ENCODE data around the gene UROC1. TPM values are rescaled to one million over a fixed set of nuclear protein-coding genes. Genes with fewer than 3 reads are reported as not detected.
A peak's percentile ranks its signal among the peaks of the same experiment; 100 is the strongest.

The UROC1 gene
- total RNA-seq, 6 donors from 2014 or later = not detected

DNA sequence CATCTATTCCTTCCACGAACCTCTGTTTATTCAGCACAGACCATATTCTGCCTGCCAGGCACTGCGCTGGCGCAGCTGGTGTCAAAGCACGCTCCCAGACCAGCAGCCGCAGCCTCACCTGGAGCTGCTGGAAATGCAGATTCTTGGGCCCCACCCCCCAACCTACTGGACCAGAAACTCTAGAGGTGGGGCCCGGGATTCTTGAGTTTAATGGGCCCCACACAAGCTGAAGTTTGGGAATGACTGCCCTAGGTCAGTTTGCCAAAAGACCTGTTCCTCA, 13.4 kb upstream of the UROC1 start:
- ATAC-seq (ENCODE audit: low FRiP score in 2 of 2) (no peak), DNase-seq (no peak)
- H3K27me3 ChIP-seq = no peaks in the 10 kb centered on the region
- peak overlapping the region; percentile 54 to 79 (median 78) for H3K27ac ChIP-seq
- no peak overlapping the region for H3K4me3 ChIP-seq
- peaks cover 0 to 6% (median 2%) of the 10 kb centered on the region in 4 donors for H3K4me1 ChIP-seq
- WGBS, 2 donors = 80% methylated on average over 6 of the region's 6 CpGs; no CpG with 5 or more reads in 1 of the 2 donors
- no peaks in the 10 kb centered on the region for H3K36me3 ChIP-seq
- no peaks in the 10 kb centered on the region for H3K9me3 ChIP-seq
- TF ChIP-seq EP300 (IDR thresholded peaks at IDR 0.05) (no peak), CTCF (IDR thresholded peaks at IDR 0.05) (no peak), POLR2AphosphoS5 (IDR thresholded peaks at IDR 0.05) (no peak), POLR2A (IDR thresholded peaks at IDR 0.05) (no peak)

- DNase-seq (peak in 1 of 2 donors; percentile 63), ATAC-seq (ENCODE audit: low FRiP score in 2 of 2) (peak; percentile 54 to 67)
- Histone ChIP-seq H3K27me3 (no peaks in the 10 kb centered on the region), H3K36me3 (no peaks in the 10 kb centered on the region), H3K4me1 (peaks cover 0 to 6% (median 2%) of the 10 kb centered on the region in 4 donors), H3K4me3 (no peak overlapping the region), H3K9me3 (no peaks in the 10 kb centered on the region), H3K27ac (peak overlapping the region; percentile 54 to 79 (median 78))
- WGBS, 2 donors = 62 to 64% methylated on average over 10 to 17 of the region's 18 CpGs
- TF ChIP-seq EP300 (IDR thresholded peaks at IDR 0.05) (no peak), POLR2AphosphoS5 (IDR thresholded peaks at IDR 0.05) (peak in 1 of 2 donors; percentile 31), POLR2A (IDR thresholded peaks at IDR 0.05) (peak in 1 of 4 donors; percentile 44), CTCF (IDR thresholded peaks at IDR 0.05) (no peak)
Observed at GRCh38 chr3:126530171-126531050, 12.8 kb upstream of the UROC1 start.

- no peak for DNase-seq
- H3K9me3 ChIP-seq = no peaks in the 10 kb centered on the region
- 56 to 57% methylated on average over 7 of the region's 7 CpGs for WGBS, 2 donors
- peak overlapping the region; percentile 54 to 79 (median 78) for H3K27ac ChIP-seq
- H3K36me3 ChIP-seq = no peaks in the 10 kb centered on the region
- peaks cover 0 to 2% (median under 1%) of the 10 kb centered on the region in 4 donors for H3K27me3 ChIP-seq
- peak in 1 of 2 donors; percentile 20 for ATAC-seq (ENCODE audit: low FRiP score in 2 of 2)
- H3K4me3 ChIP-seq = no peak overlapping the region
- H3K4me1 ChIP-seq = peaks cover 0 to 10% (median 6%) of the 10 kb centered on the region in 4 donors
- TF ChIP-seq POLR2A (IDR thresholded peaks at IDR 0.05) = no peak
- no peak for TF ChIP-seq EP300 (IDR thresholded peaks at IDR 0.05)
- TF ChIP-seq CTCF (IDR thresholded peaks at IDR 0.05) = no peak
- TF ChIP-seq POLR2AphosphoS5 (IDR thresholded peaks at IDR 0.05) = no peak
Observed at GRCh38 chr3:126529585-126530170, 12.1 kb upstream of the UROC1 start.

GRCh38 chr3:126528800-126529541, 11.4 kb upstream of the UROC1 start:
- TF ChIP-seq EP300 (IDR thresholded peaks at IDR 0.05) (no peak), POLR2A (IDR thresholded peaks at IDR 0.05) (no peak), POLR2AphosphoS5 (IDR thresholded peaks at IDR 0.05) (no peak), CTCF (IDR thresholded peaks at IDR 0.05) (no peak)
- WGBS, 2 donors = 67 to 79% methylated on average over 5 to 14 of the region's 14 CpGs
- peaks cover 5 to 17% (median 13%) of the 10 kb centered on the region in 4 donors for H3K4me1 ChIP-seq
- H3K4me3 ChIP-seq = no peak overlapping the region
- DNase-seq (no peak), ATAC-seq (ENCODE audit: low FRiP score in 2 of 2) (no peak)
- H3K27ac ChIP-seq = peak overlapping the region; percentile 53 to 79 (median 78)
- no peaks in the 10 kb centered on the region for H3K9me3 ChIP-seq
- H3K36me3 ChIP-seq = no peaks in the 10 kb centered on the region
- H3K27me3 ChIP-seq = peaks cover 0 to 8% (median 3%) of the 10 kb centered on the region in 4 donors

All from upper lobe of left lung (tissue), 6 donors.